Measurements from ENCODE around the gene PDGFRB.
A peak's percentile ranks its signal among the peaks of the same experiment; 100 is the strongest.

Gene PDGFRB

GRCh38 chr5:150117945-150118560, 37.6 kb downstream of the PDGFRB start:
- TF ChIP-seq POLR2A (IDR thresholded peaks at IDR 0.05; ENCODE audit: extremely low read depth, insufficient read length), result no peak
- TF ChIP-seq MYC (IDR thresholded peaks at IDR 0.05; ENCODE audit: low read depth, low read length), result no peak
- no peak for TF ChIP-seq CTCF (IDR thresholded peaks at IDR 0.05; ENCODE audit: low read depth, low read length)
- TF ChIP-seq MAX (IDR thresholded peaks at IDR 0.05; ENCODE audit: low read depth, low read length), result no peak
- DNase-seq (ENCODE audit: low read depth), result no peak

GRCh38 chr5:150116667-150117400, 38.8 kb downstream of the PDGFRB start:
- peak; percentile 44 for DNase-seq (ENCODE audit: low read depth)
- no peak overlapping the region for H3K4me3 ChIP-seq (ENCODE audit: low read depth, low read length)
- TF ChIP-seq CTCF (IDR thresholded peaks at IDR 0.05; ENCODE audit: low read depth, low read length), result no peak
- TF ChIP-seq MAX (IDR thresholded peaks at IDR 0.05; ENCODE audit: low read depth, low read length), result no peak
- no peak for TF ChIP-seq MYC (IDR thresholded peaks at IDR 0.05; ENCODE audit: low read depth, low read length)
- TF ChIP-seq POLR2A (IDR thresholded peaks at IDR 0.05; ENCODE audit: extremely low read depth, insufficient read length), result no peak

More at GRCh38 chr5:150117945-150118560, 37.6 kb downstream of the PDGFRB start:
- no peak overlapping the region for H3K4me3 ChIP-seq (ENCODE audit: low read depth, low read length)

GRCh38 chr5:150114773-150115408, 40.8 kb downstream of the PDGFRB start:
- TF ChIP-seq POLR2A (IDR thresholded peaks at IDR 0.05; ENCODE audit: extremely low read depth, insufficient read length), result no peak
- no peak for TF ChIP-seq CTCF (IDR thresholded peaks at IDR 0.05; ENCODE audit: low read depth, low read length)
- TF ChIP-seq MAX (IDR thresholded peaks at IDR 0.05; ENCODE audit: low read depth, low read length), result no peak
- no peak overlapping the region for H3K4me3 ChIP-seq (ENCODE audit: low read depth, low read length)
- no peak for DNase-seq (ENCODE audit: low read depth)

- TF ChIP-seq POLR2A (IDR thresholded peaks at IDR 0.05; ENCODE audit: extremely low read depth, insufficient read length), result no peak
- no peak for TF ChIP-seq CTCF (IDR thresholded peaks at IDR 0.05; ENCODE audit: low read depth, low read length)
- no peak for TF ChIP-seq MYC (IDR thresholded peaks at IDR 0.05; ENCODE audit: low read depth, low read length)
- TF ChIP-seq MAX (IDR thresholded peaks at IDR 0.05; ENCODE audit: low read depth, low read length), result no peak
- no peak overlapping the region for H3K4me3 ChIP-seq (ENCODE audit: low read depth, low read length)
- no peak for DNase-seq (ENCODE audit: low read depth)
Observed at GRCh38 chr5:150114102-150114641, 41.5 kb downstream of the PDGFRB start.

GRCh38 chr5:150113047-150113744, 42.4 kb downstream of the PDGFRB start:
- peak; percentile 35 for DNase-seq (ENCODE audit: low read depth)
- no peak overlapping the region for H3K4me3 ChIP-seq (ENCODE audit: low read depth, low read length)
- no peak for TF ChIP-seq MYC (IDR thresholded peaks at IDR 0.05; ENCODE audit: low read depth, low read length)
- no peak for TF ChIP-seq POLR2A (IDR thresholded peaks at IDR 0.05; ENCODE audit: extremely low read depth, insufficient read length)
- TF ChIP-seq MAX (IDR thresholded peaks at IDR 0.05; ENCODE audit: low read depth, low read length), result no peak
